ENCODE measurements around the gene HIGD1C.
"Not testable (repeated sequence)": the region's sequence is repeated elsewhere in the genome, so short reads cannot be mapped to it uniquely, and the experiment has no call there.

Gene HIGD1C

DNA sequence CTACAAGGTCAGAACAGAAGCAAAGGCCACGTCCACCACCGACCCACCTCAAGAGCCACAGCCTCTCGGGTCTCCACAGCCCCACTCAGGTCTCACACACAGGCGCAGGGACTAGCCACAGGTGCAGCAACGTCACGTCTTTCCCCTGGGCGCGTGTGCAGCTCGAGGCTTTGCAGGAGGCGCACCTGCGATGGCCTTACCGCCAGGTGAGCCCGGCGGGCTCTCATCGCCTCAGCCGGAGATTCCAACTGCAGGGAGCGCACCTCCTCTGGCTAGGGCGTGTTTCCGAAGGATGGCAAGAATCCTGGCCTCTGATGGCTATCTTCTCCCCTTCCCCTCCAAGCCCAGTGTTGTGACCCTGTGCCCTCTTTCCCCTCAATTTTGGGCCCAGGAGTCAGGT lies at the start of gene HIGD1C:
Gene HIGD1C, plus strand, starts transcription at position 35 of the 400 bp plus-strand sequence. CDS start 1,455 bp downstream, outside the sequence.
- DNase-seq (ENCODE audit: low spot score) = no peak

GRCh38 chr12:50908479-50908878 lies 43.9 kb upstream of the HIGD1C start:
- DNase-seq (ENCODE audit: low spot score) = not testable (repeated sequence)

GRCh38 chr12:50912361-50912760 lies 40.0 kb upstream of the HIGD1C start:
- not testable (repeated sequence) for DNase-seq (ENCODE audit: low spot score)

DNA sequence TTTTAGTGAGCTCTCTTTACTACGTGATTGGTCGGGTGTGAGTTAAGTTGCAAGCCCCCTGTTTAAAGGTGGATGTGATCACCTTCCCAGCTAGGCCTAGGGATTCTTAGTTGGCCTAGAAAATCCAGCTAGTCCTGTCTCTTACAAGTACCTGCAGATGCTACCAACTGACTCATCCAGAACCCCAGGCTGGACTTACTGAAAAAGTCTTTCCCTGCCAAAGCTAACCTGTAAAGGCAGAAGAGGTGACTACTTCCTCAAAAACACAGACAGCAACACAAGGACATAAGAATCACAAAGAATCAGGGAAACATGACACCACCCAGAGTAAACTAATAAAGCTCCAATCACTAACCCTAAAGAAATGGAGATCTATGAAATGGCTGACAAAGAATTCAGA lies 39.1 kb upstream of the HIGD1C start:
- no peak for DNase-seq (ENCODE audit: low spot score)

- DNase-seq (ENCODE audit: low spot score) = no peak
Observed at GRCh38 chr12:50914872-50915484, 37.4 kb upstream of the HIGD1C start.

GRCh38 chr12:50916292-50916691 lies 36.1 kb upstream of the HIGD1C start:
- DNase-seq (ENCODE audit: low spot score) = no peak

DNA sequence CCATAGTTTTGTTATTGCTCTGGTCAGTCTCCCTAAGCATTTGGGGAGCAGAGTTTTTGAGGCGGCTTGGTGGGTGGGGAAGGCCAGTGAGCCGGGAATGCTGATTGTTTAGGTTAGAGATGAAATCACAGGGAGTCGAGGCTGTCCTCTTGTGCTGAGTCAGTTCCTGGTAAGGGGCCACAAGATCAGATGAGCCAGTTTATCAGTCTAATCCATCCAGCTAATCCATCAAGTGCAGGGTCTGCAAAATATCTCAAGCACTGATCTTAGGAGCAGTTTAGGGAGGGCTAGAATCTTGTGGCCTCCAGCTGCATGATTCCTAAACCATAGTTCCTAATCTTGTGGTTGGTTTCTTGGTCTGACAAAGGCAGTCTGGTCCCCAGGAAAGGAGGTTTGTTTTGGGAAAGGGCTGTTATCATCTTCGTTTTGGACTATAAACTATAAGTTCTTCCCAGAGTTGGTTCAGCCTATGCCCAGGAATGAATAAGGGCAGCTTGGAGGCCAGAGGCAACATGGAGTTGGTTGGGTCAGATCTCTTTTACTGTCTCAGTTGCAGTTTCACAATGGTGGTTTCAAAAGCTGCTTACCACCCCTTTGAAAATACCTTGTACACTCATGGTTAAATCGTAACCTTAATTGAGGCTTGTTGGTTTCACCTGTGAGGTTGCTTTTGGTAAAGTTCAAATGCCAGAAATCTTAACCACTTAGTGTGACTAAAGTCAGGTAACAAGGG lies 33.6 kb upstream of the HIGD1C start:
- DNase-seq (ENCODE audit: low spot score) = no peak

- DNase-seq (ENCODE audit: low spot score) = no peak
Observed at GRCh38 chr12:50922820-50923219, 29.5 kb upstream of the HIGD1C start.

- no peak for DNase-seq (ENCODE audit: low spot score)
Observed at GRCh38 chr12:50923361-50924130, 28.8 kb upstream of the HIGD1C start.

DNA sequence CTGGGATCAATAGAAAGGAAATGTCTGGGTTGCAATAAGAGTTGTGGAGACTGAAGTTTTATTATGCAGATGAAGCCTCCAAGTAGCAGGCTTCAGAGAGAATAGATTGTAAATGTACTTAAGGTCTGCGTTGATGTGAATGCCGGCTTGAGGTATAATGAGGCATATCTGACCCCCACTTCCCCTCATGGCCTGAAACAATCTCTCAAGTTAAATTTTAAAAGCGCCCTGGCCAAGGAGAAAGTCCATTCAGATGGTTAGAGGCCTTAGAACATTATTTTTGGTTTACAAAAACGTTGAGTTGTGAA lies 28.3 kb upstream of the HIGD1C start:
- DNase-seq (ENCODE audit: low spot score) = no peak

GRCh38 chr12:50924439-50925341 lies 27.7 kb upstream of the HIGD1C start:
- peak; percentile 77 for DNase-seq (ENCODE audit: low spot score)

DNA sequence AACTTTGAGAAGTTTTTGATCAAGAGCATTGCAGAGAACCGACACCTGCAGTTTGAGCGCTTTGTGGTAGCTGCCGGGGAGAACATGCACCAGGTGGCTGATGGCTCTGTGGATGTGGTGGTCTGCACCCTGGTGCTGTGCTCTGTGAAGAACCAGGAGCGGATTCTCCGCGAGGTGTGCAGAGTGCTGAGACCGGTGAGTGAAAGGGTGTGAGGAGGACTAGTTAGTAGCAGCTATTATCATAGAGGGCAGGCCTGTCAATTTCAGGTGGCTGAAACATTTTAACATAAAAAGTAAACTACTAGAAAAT lies 27.0 kb upstream of the HIGD1C start:
- DNase-seq (ENCODE audit: low spot score) = no peak

- no peak for DNase-seq (ENCODE audit: low spot score)
Observed at GRCh38 chr12:50925920-50926319, 26.4 kb upstream of the HIGD1C start.

- DNase-seq (ENCODE audit: low spot score) = no peak
Observed at GRCh38 chr12:50926415-50926814, 25.9 kb upstream of the HIGD1C start.

DNA sequence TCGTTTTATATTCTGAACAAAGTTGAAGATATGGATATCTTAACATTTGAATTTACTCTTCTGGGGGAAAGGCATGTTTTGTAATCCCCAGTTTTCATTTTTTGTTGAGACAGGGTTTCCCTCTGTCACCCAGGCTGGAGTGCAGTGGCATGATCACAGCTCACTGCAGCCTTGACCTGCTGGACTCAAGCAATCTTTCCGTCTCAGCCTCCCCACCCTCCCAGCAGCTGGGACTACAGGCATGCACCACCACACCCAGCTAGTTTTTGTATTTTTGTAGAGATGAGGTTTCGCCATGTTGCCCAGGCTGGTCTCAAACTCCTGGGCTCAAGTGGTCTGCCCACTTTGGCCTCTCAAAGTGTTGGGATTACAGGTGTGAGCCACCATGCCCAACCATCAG lies 25.4 kb upstream of the HIGD1C start:
- not testable (repeated sequence) for DNase-seq (ENCODE audit: low spot score)

DNA sequence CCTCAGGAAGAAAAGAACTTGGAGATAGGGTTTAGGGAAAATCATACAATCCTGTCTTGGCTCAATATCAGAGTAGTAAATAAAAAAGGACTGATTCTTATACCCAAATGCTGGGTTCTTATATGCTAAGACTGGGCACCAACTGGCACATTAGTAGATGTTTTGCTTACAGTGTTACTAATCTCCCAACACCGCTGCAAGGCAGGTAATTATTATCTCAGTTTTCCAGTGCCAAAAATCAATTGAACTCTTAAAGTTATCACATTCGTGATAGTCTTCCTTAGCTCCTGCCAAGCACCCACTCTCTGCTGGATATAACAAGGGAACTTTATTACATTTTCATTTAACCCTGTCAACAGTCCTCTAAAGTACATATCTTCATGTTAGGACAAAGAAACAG lies 25.0 kb upstream of the HIGD1C start:
- no peak for DNase-seq (ENCODE audit: low spot score)

DNA sequence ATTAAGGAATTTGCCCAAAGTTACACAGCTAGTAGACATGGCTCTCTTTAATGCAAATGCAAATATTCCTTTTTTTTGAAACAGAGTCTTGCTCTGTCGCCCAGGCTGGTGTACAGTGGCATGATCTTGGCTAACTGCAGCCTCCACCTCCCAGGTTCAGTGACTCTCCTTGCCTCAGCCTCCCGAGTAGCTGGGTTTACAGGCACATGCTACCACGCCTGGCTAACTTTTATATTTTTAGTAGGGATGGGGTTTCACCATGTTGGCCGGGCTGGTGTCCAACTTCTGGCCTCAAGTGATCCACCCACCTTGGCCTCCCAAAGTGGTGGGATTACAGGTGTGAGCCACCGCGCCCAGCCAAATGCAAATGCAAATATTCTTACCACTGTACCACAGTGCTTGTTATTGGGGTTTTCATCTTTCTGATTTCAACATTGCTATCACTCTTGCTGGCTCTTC lies 24.5 kb upstream of the HIGD1C start:
- no peak for DNase-seq (ENCODE audit: low spot score)

DNA sequence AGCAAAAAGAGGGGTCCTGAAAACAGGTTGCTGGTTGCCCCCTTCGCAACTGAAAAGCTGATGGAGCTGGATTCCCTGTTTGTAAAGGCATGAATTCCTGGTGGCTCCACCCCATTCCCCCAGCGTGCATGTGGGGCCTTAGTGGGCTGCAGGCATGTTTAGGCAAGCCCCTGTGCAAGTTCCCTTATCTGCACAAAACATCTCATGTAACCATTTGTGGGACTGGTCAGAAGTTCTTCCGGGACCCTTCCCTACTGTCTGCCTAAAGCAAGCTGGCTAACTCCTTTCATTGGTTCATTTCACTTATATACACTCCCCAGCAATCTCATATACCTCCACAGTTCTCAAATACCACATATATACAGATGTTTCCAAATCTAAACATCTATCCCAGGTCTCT lies 24.0 kb upstream of the HIGD1C start:
- DNase-seq (ENCODE audit: low spot score) = no peak

DNA sequence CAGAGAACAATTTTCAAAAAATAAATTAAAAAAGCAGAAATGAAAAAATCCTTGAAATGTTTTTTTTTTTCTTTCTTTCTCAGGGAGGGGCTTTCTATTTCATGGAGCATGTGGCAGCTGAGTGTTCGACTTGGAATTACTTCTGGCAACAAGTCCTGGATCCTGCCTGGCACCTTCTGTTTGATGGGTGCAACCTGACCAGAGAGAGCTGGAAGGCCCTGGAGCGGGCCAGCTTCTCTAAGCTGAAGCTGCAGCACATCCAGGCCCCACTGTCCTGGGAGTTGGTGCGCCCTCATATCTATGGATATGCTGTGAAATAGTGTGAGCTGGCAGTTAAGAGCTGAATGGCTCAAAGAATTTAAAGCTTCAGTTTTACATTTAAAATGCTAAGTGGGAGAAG lies 22.5 kb upstream of the HIGD1C start:
- DNase-seq (ENCODE audit: low spot score) = no peak

DNA sequence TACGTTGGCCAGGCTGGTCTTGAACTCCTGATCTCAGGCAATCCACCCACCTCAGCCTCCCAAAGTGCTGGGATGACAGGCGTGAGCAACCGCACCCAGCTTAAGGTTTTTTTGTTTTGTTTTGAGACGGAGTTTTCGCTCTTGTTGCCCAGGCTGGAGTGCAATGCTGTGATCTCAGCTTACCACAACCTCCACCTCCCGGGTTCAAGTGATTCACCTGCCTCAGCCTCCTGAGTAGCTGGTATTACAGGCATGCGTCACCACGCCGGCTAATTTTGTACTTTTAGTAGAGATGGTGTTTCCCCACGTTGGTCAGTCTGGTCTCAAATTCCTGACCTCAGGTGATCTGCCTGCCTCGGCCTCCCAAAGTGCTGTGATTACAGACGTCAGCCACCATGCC lies 21.9 kb upstream of the HIGD1C start:
- DNase-seq (ENCODE audit: low spot score) = not testable (repeated sequence)

- DNase-seq (ENCODE audit: low spot score) = no peak
Observed at GRCh38 chr12:50932787-50933280, 19.5 kb upstream of the HIGD1C start.

All from iPS-NIHi11 (cell line).